Measurements from ENCODE around the gene KCND2. TPM values are rescaled to one million over a fixed set of nuclear protein-coding genes. Genes with fewer than 3 reads are reported as not detected.

KCND2 gene
- total RNA-seq (2021; fragmentation: NEBNext Ultra II Directional; extraction: Animal tissue kit (Norgen Biotek cat#: 25700)) (7.3 and 7.7 TPM in 2 replicates), polyA plus RNA-seq (2011; rRNA removed) (3.0 and 4.6 TPM in 2 replicates), polyA minus RNA-seq (2011; rRNA and poly(A)+ RNA removed) (26.4 and 35.4 TPM in 2 replicates)
- polyA plus RNA-seq (2011; cell fraction: cytosol; rRNA removed): 3.0 TPM
- polyA plus RNA-seq (2011; cell fraction: nucleus; rRNA removed): 6.1 TPM
- polyA plus RNA-seq (2012, experiment 1 of 2): 4.0 to 8.7 TPM (median 6.5 TPM) in 4 replicates
- 0.46 TPM for polyA plus RNA-seq (2012, experiment 2 of 2)
- 8.2 TPM for polyA plus RNA-seq (2013, experiment 1 of 2)
- polyA plus RNA-seq (2013, experiment 2 of 2): 8.8 TPM
- polyA minus RNA-seq (2011; cell fraction: cytosol; rRNA and poly(A)+ RNA removed): 4.1 TPM
- polyA minus RNA-seq (2011; cell fraction: nucleus; rRNA and poly(A)+ RNA removed): 70.9 TPM
- long read RNA-seq, experiment 1, partial matches to known transcripts: 1 of 5 reads
- long read RNA-seq, experiment 1, other reads (novel, unspliced or antisense): 4 of 5 reads
- long read RNA-seq, experiment 2, partial matches to known transcripts: 0 of 1 reads
- long read RNA-seq, experiment 2, other reads (novel, unspliced or antisense): 1 of 1 reads

- H3K36me3 ChIP-seq (ENCODE audit: control insufficient read depth in 2 of 4, insufficient read depth in 4 of 4, low read length in 3 of 4): peaks cover 0 to 3% (median 0%) of the 10 kb centered on the region in 4 experiments; a peak in 2 of 8 replicates
- H3K14ac ChIP-seq (ENCODE audit: insufficient read length): no peak within 1 kb of the TSS
- H3K4me3 ChIP-seq (ENCODE audit: extremely low read depth in 1 of 4, insufficient read depth in 2 of 4, low read depth in 3 of 4, low read length in 4 of 4): peak within 1 kb of the TSS; percentile 61 to 93 (median 84)
- H2BK12ac ChIP-seq (ENCODE audit: low read depth, low read length): peak within 1 kb of the TSS; percentile 18; the same call in 1 of the 2 replicates
- peak within 1 kb of the TSS; percentile 63 to 93 for H3K4me2 ChIP-seq (ENCODE audit: insufficient read depth in 1 of 2, low read depth in 2 of 2, low read length in 2 of 2)
- H3K79me1 ChIP-seq (ENCODE audit: low read depth, low read length): peaks cover 4% of the 10 kb centered on the region; the same call in 1 of the 2 replicates
- ChIA-PET CTCF (ENCODE audit: partially characterized antibody) (interaction anchor here (0.8 to 2.0 kb wide), 9 partner anchors 9 to 453 kb away, joined by 3 to 11 read pairs (median 3); no protein-coding TSS in a partner anchor), POLR2A (ENCODE audit: partially characterized antibody) (interaction anchor here (0.6 to 1.3 kb wide), 6 partner anchors 8 to 337 kb away, joined by 3 read pairs; no protein-coding TSS in a partner anchor)
- peak within 1 kb of the TSS; percentile 51 for H4K91ac ChIP-seq (replicated peaks; ENCODE audit: insufficient read length, low read length)
- peak within 1 kb of the TSS; percentile 68 for H4K5ac ChIP-seq (ENCODE audit: insufficient read length, low read depth, low read length)
- peaks cover 12% of the 10 kb centered on the region for H3K23me2 ChIP-seq (ENCODE audit: low read depth, low read length)
- peaks cover 0 to 15% (median 8%) of the 10 kb centered on the region in 4 experiments; a peak in 5 of 7 replicates for H3K27me3 ChIP-seq (replicated peaks in 1 of 4; ENCODE audit: control insufficient read depth in 3 of 4, extremely low read depth in 1 of 4, insufficient read depth in 3 of 4, low read length in 3 of 4)
- H3K56ac ChIP-seq (replicated peaks; ENCODE audit: insufficient read length, low read depth, low read length): peak within 1 kb of the TSS; percentile 32
- no peak within 1 kb of the TSS for H2AK5ac ChIP-seq (ENCODE audit: low read depth, low read length)
- no peaks in the 10 kb centered on the region for H4K20me1 ChIP-seq (replicated peaks in 1 of 2; ENCODE audit: control insufficient read depth in 1 of 2, insufficient read depth in 2 of 2, low read length in 2 of 2)
- no peak within 1 kb of the TSS for H3K4ac ChIP-seq (replicated peaks; ENCODE audit: insufficient read length, low read depth, low read length)
- H3K18ac ChIP-seq (ENCODE audit: extremely low read depth, low read length): peak within 1 kb of the TSS; percentile 63; the same call in 1 of the 2 replicates
- H3K9ac ChIP-seq (replicated peaks in 1 of 4; ENCODE audit: extremely low read depth in 1 of 4, low read depth in 3 of 4, low read length in 3 of 4): peak within 1 kb of the TSS; percentile 37 to 55 (median 44)
- no peak for FAIRE-seq
- DNase-seq (ENCODE audit: low read depth in 1 of 2, low spot score in 2 of 2): peak in 1 of 2 experiments; percentile 76
- H2BK15ac ChIP-seq (ENCODE audit: low read length): peak within 1 kb of the TSS; percentile 48; the same call in 1 of the 2 replicates
- 3% methylated on average over 45 of the region's 69 CpGs; no CpG with 5 or more reads in 1 of the 2 experiments for WGBS, 2 experiments (ENCODE audit: extremely low coverage in 1 of 2, insufficient coverage in 1 of 2, insufficient read length in 1 of 2, insufficient replicate concordance in 2 of 2, low coverage in 1 of 2, low lambda C conversion rate in 2 of 2, missing lambda C conversion rate in 1 of 2)
- H2BK20ac ChIP-seq (ENCODE audit: low read length): 0 out of 2 replicates have a peak within 1 kb of the TSS, but pooled peaks have one; percentile 8
- H2BK120ac ChIP-seq (replicated peaks; ENCODE audit: low read depth, low read length): no peak within 1 kb of the TSS
- H3K4me1 ChIP-seq (replicated peaks in 1 of 4; ENCODE audit: control insufficient read depth in 3 of 4, insufficient read depth in 4 of 4, low read length in 3 of 4): peaks cover 3 to 11% (median 7%) of the 10 kb centered on the region in 4 experiments
- no peak within 1 kb of the TSS for H3K27ac ChIP-seq (ENCODE audit: low read depth, low read length)
- H3K79me2 ChIP-seq (ENCODE audit: control insufficient read depth in 1 of 2, insufficient read depth in 2 of 2, low read length in 2 of 2): peaks cover 0 to 28% of the 10 kb centered on the region in 2 experiments; a peak in 2 of 4 replicates
- no peak within 1 kb of the TSS for H3K23ac ChIP-seq (ENCODE audit: insufficient read length)
- H3K9me3 ChIP-seq (ENCODE audit: insufficient read depth in 2 of 2, low read depth in 1 of 2, low read length in 1 of 2): no peaks in the 10 kb centered on the region
- peak within 1 kb of the TSS; percentile 91 for H4K8ac ChIP-seq (ENCODE audit: extremely low read depth, insufficient read depth, low read length)
- H2BK5ac ChIP-seq (ENCODE audit: low read depth, low read length): peak within 1 kb of the TSS; percentile 27; the same call in 1 of the 2 replicates
- peak within 1 kb of the TSS; percentile 46 for H2AFZ ChIP-seq (ENCODE audit: low read length)
- TF ChIP-seq SAP30 (IDR thresholded peaks at IDR 0.05; ENCODE audit: insufficient read depth, insufficient replicate concordance, low read length) (peak; percentile 27), YY1 (IDR thresholded peaks at IDR 0.05; ENCODE audit: low read depth, low read length) (no peak), EGR1 (IDR thresholded peaks at IDR 0.05; ENCODE audit: borderline replicate concordance, low read depth, low read length) (no peak), EZH2 (IDR thresholded peaks at IDR 0.05; ENCODE audit: low read depth, low read length, severe bottlenecking) (no peak), RXRA (IDR thresholded peaks at IDR 0.05; ENCODE audit: insufficient read depth, low read depth, low read length) (no peak), TAF7 (optimal IDR thresholded peaks at IDR 0.05; ENCODE audit: borderline replicate concordance, low read depth, low read length) (peak; percentile 13), TEAD4 (IDR thresholded peaks at IDR 0.05; ENCODE audit: low read depth, low read length) (0 out of 2 replicates have a peak, but pooled peaks have one; percentile 3)
These were observed at the start of gene KCND2 for GRCh38 chr7:120272701-120273475. Gene KCND2 (plus strand): TSS chr7:120273175.
